OCI-LY1 (cell line): ENCODE measurements around the gene SEC14L3.

ENCODE experiments used
- H2AFZ ChIP-seq: fragments of 200-600 bp; sonication (generic), shearing (Covaris generic); 2 replicates; pipeline ENCODE4 v1.6.0; 2014; ENCODE audit warnings: antibody characterized with exemption, mild to moderate bottlenecking, low read length
- H3F3A ChIP-seq: fragments of 200-600 bp; sonication (generic), shearing (Covaris generic); 2 replicates; pipeline ENCODE4 v1.6.0; 2014; ENCODE audit warnings: mild to moderate bottlenecking, antibody characterized with exemption, low read length, moderate library complexity; ENCODE audit not compliant: insufficient read depth
- H3K27ac ChIP-seq: fragments of 200-600 bp; sonication (generic); 2 replicates; pipeline ENCODE4 v1.5.1; 2014; ENCODE audit warnings: low read length, mixed run types, mild to moderate bottlenecking, low read depth; ENCODE audit not compliant: poor library complexity, severe bottlenecking
- H3K27me3 ChIP-seq: fragments of 200-600 bp; sonication (generic); 2 replicates; pipeline ENCODE4 v1.6.0; 2014; ENCODE audit warnings: antibody characterized with exemption, mild to moderate bottlenecking, low read length, moderate library complexity; ENCODE audit not compliant: insufficient read depth
- H3K36me3 ChIP-seq: fragments of 200-600 bp; sonication (generic); 2 replicates; pipeline ENCODE4 v1.6.1; 2014; ENCODE audit warnings: mild to moderate bottlenecking, antibody characterized with exemption, low read length, moderate library complexity, mixed read lengths; ENCODE audit not compliant: insufficient read depth
- H3K4me1 ChIP-seq: fragments of 200-600 bp; sonication (generic); 2 replicates; pipeline ENCODE4 v1.5.1; 2014; ENCODE audit warnings: mild to moderate bottlenecking, low read length, moderate library complexity; ENCODE audit not compliant: insufficient read depth, severe bottlenecking
- H3K4me2 ChIP-seq: fragments of 200-600 bp; sonication (generic), shearing (Covaris generic); 2 replicates; pipeline ENCODE4 v1.6.1; 2014; ENCODE audit warnings: low read length
- H3K4me3 ChIP-seq: fragments of 200-600 bp; sonication (generic); 2 replicates; pipeline ENCODE4 v1.5.1; 2014; ENCODE audit warnings: low read length, low read depth, mild to moderate bottlenecking, mixed read lengths; ENCODE audit not compliant: poor library complexity, severe bottlenecking
- H3K79me2 ChIP-seq: fragments of 200-600 bp; shearing (Covaris generic); 2 replicates; pipeline ENCODE4 v1.6.1; 2016; ENCODE audit warnings: mixed run types, low read length, mixed read lengths; ENCODE audit not compliant: insufficient read depth
- H3K9ac ChIP-seq: fragments of 200-600 bp; sonication (generic), shearing (Covaris generic); 2 replicates; pipeline ENCODE4 v1.6.1; 2014; ENCODE audit warnings: mild to moderate bottlenecking, low read length, mixed read lengths
- H3K9me2 ChIP-seq: fragments of 200-600 bp; sonication (generic), shearing (Covaris generic); 2 replicates; pipeline ENCODE4 v1.6.1; 2014; ENCODE audit warnings: low read depth, mild to moderate bottlenecking, low read length, mixed read lengths
- H3K9me3 ChIP-seq: fragments of 200-600 bp; shearing (Covaris generic); 2 replicates; pipeline ENCODE4 v1.6.1; 2014; ENCODE audit warnings: low read length, mixed read lengths
- H4K20me1 ChIP-seq: fragments of 200-600 bp; sonication (generic), shearing (Covaris generic); 2 replicates; pipeline ENCODE4 v1.6.0; 2016; ENCODE audit warnings: mild to moderate bottlenecking, low read length; ENCODE audit not compliant: insufficient read depth
- CTCF ChIP-seq: fragments of 200-600 bp; sonication (generic), shearing (Covaris generic); IDR thresholded peaks from 2 replicates; pipeline ENCODE4 v1.5.1; 2017; ENCODE audit warnings: mild to moderate bottlenecking, antibody characterized with exemption, low read length, moderate library complexity, mixed read lengths
- EZH2 ChIP-seq: fragments of 200-600 bp; sonication (generic), shearing (Covaris generic); IDR thresholded peaks from 2 replicates; pipeline ENCODE4 v1.8.0; 2017; ENCODE audit warnings: borderline replicate concordance, mixed run types, mild to moderate bottlenecking, antibody characterized with exemption, low read length, moderate library complexity, mixed read lengths

Gene SEC14L3

GRCh38 chr22:30413001-30413400 is 58.8 kb downstream of the SEC14L3 start:
- H2AFZ ChIP-seq, result no peak overlapping the region
- no peaks in the 10 kb centered on the region for H3K9me3 ChIP-seq
- H3K4me2 ChIP-seq, result no peak overlapping the region
- H3K36me3 ChIP-seq, result peaks cover 7% of the 10 kb centered on the region; the same call in 1 of the 2 replicates
- H3K9me2 ChIP-seq, result no peaks in the 10 kb centered on the region
- H3K79me2 ChIP-seq, result no peaks in the 10 kb centered on the region
- H4K20me1 ChIP-seq, result no peaks in the 10 kb centered on the region
- no peak overlapping the region for H3K4me3 ChIP-seq
- no peak overlapping the region for H3K27ac ChIP-seq
- no peaks in the 10 kb centered on the region for H3F3A ChIP-seq
- H3K4me1 ChIP-seq, result no peaks in the 10 kb centered on the region
- H3K27me3 ChIP-seq, result no peaks in the 10 kb centered on the region
- TF ChIP-seq EZH2 (no peak), CTCF (no peak)
- no peak overlapping the region for H3K9ac ChIP-seq

GRCh38 chr22:30411780-30412179 is 60.0 kb downstream of the SEC14L3 start:
- Histone ChIP-seq H3K9ac (no peak overlapping the region), H3K4me1 (no peaks in the 10 kb centered on the region), H3K27ac (no peak overlapping the region), H3K9me3 (no peaks in the 10 kb centered on the region), H3K79me2 (no peaks in the 10 kb centered on the region), H3K36me3 (peaks cover 7% of the 10 kb centered on the region; the same call in 1 of the 2 replicates), H3F3A (no peaks in the 10 kb centered on the region), H3K27me3 (no peaks in the 10 kb centered on the region), H4K20me1 (no peaks in the 10 kb centered on the region), H3K4me3 (no peak overlapping the region), H3K9me2 (no peaks in the 10 kb centered on the region), H3K4me2 (no peak overlapping the region), H2AFZ (no peak overlapping the region)
- TF ChIP-seq EZH2 (no peak), CTCF (no peak)
